H1 (cell line): ENCODE measurements around the gene OBSCN. TPM values are rescaled to one million over a fixed set of nuclear protein-coding genes. Genes with fewer than 3 reads are reported as not detected.

ENCODE experiments used
- CTCF ChIA-PET: fragments of 300-600 bp; sonication (Branson Sonifier 250); formaldehyde crosslinking; loops from one replicate; lab custom pipeline; 2021; ENCODE audit not compliant: partially characterized antibody; lab: Charles Lee
- POLR2A ChIA-PET: fragments of 300-600 bp; sonication (Branson Sonifier 250); formaldehyde crosslinking; loops from one replicate; lab custom pipeline; 2021; ENCODE audit warnings: inconsistent platforms; ENCODE audit not compliant: partially characterized antibody; lab: Charles Lee
- DNase-seq, 2 experiments: peaks; one replicate each; pipeline versions ENCODE4 v3.0.0 to v3.0.0-alpha.2; 2010 to 2022; ENCODE audit warnings: low spot score in 2 of 2, low read depth in 1 of 2, mixed read lengths in 1 of 2
- FAIRE-seq: peaks from 2 replicates; lab custom pipeline; 2011; peaks lifted over from hg19 to GRCh38; lab: Jason Lieb, UNC
- H2AFZ ChIP-seq: 2 replicates; pipeline ENCODE4 v1.8.1; 2012; ENCODE audit warnings: low read length, inconsistent platforms
- H2AK5ac ChIP-seq: 2 replicates; pipeline ENCODE4 v1.6.1; 2013; ENCODE audit warnings: low read depth, low read length
- H2BK120ac ChIP-seq: replicated peaks from 2 replicates; pipeline ENCODE3; 2013; ENCODE audit warnings: low read depth, low read length, inconsistent platforms
- H2BK12ac ChIP-seq: 2 replicates; pipeline ENCODE4 v1.6.1; 2013; ENCODE audit warnings: low read depth, low read length
- H2BK15ac ChIP-seq: 2 replicates; pipeline ENCODE4 v1.6.1; 2013; ENCODE audit warnings: low read length
- H2BK20ac ChIP-seq: 2 replicates; pipeline ENCODE4 v1.6.1; 2013; ENCODE audit warnings: low read length
- H2BK5ac ChIP-seq: 2 replicates; pipeline ENCODE4 v1.6.1; 2013; ENCODE audit warnings: low read depth, low read length
- H3K14ac ChIP-seq: 2 replicates; pipeline ENCODE4 v1.6.1; 2013; ENCODE audit warnings: inconsistent platforms; ENCODE audit not compliant: insufficient read length
- H3K18ac ChIP-seq: 2 replicates; pipeline ENCODE4 v1.6.1; 2013; ENCODE audit warnings: low read length; ENCODE audit errors: extremely low read depth
- H3K23ac ChIP-seq: 2 replicates; pipeline ENCODE4 v1.6.1; 2013; ENCODE audit warnings: inconsistent platforms; ENCODE audit not compliant: insufficient read length
- H3K23me2 ChIP-seq: 2 replicates; pipeline ENCODE4 v1.6.1; 2013; ENCODE audit warnings: low read depth, low read length
- H3K27ac ChIP-seq: 2 replicates; pipeline ENCODE4 v1.6.1; 2011; ENCODE audit warnings: low read depth, low read length, inconsistent platforms
- H3K27me3 ChIP-seq, 4 experiments: replicated peaks in 1 of 4; 1 replicate in 1 of 4; 2 replicates in 3 of 4; pipeline versions ENCODE4 v1.6.1 to v1.8.1; 2011 to 2013; ENCODE audit warnings: low read length in 3 of 4, mild to moderate bottlenecking in 3 of 4, inconsistent platforms in 2 of 4, mixed read lengths in 2 of 4, moderate library complexity in 1 of 4; ENCODE audit not compliant: control insufficient read depth in 3 of 4, insufficient read depth in 3 of 4; ENCODE audit errors: extremely low read depth in 1 of 4
- H3K36me3 ChIP-seq, 4 experiments: 2 replicates each; pipeline versions ENCODE4 v1.6.1 to v1.8.1; 2011 to 2013; ENCODE audit warnings: mild to moderate bottlenecking in 4 of 4, low read length in 3 of 4, moderate library complexity in 2 of 4, control low read depth in 1 of 4, inconsistent platforms in 1 of 4; ENCODE audit not compliant: insufficient read depth in 4 of 4, control insufficient read depth in 2 of 4
- H3K4ac ChIP-seq: replicated peaks from 2 replicates; pipeline ENCODE3; 2013; ENCODE audit warnings: low read length, low read depth, mixed read lengths, inconsistent platforms; ENCODE audit not compliant: insufficient read length
- H3K4me1 ChIP-seq, 4 experiments: replicated peaks in 1 of 4; 1 replicate in 1 of 4; 2 replicates in 3 of 4; pipeline versions ENCODE4 v1.6.1 to v1.8.1; 2011 to 2013; ENCODE audit warnings: low read length in 3 of 4, inconsistent platforms in 2 of 4, mixed read lengths in 1 of 4; ENCODE audit not compliant: insufficient read depth in 4 of 4, control insufficient read depth in 3 of 4
- H3K4me2 ChIP-seq, 2 experiments: 2 replicates each; pipeline versions ENCODE4 v1.6.1 to v1.8.1; 2011 to 2013; ENCODE audit warnings: low read depth in 2 of 2, low read length in 2 of 2, control low read depth in 1 of 2, inconsistent platforms in 1 of 2, mild to moderate bottlenecking in 1 of 2; ENCODE audit not compliant: insufficient read depth in 1 of 2
- H3K4me3 ChIP-seq, 4 experiments: fragments of 200-600, 300-600 bp in 1 of 4; sonication (generic), shearing (Covaris generic), sonication (Bioruptor Twin) in 1 of 4; 2 replicates each; pipeline versions ENCODE4 v1.5.1 to v1.8.1; 2011 to 2016; ENCODE audit warnings: low read length in 4 of 4, low read depth in 3 of 4, control low read depth in 2 of 4, inconsistent platforms in 2 of 4, mild to moderate bottlenecking in 2 of 4, mixed read lengths in 1 of 4, moderate library complexity in 1 of 4; ENCODE audit not compliant: insufficient read depth in 2 of 4; ENCODE audit errors: extremely low read depth in 1 of 4
- H3K56ac ChIP-seq: replicated peaks from 2 replicates; pipeline ENCODE3; 2013; ENCODE audit warnings: low read depth, mild to moderate bottlenecking, mixed read lengths, low read length, inconsistent platforms; ENCODE audit not compliant: insufficient read length
- H3K79me1 ChIP-seq: 2 replicates; pipeline ENCODE4 v1.6.1; 2013; ENCODE audit warnings: low read depth, low read length, control low read depth
- H3K79me2 ChIP-seq, 2 experiments: 2 replicates each; pipeline versions ENCODE4 v1.6.1 to v1.8.1; 2012 to 2013; ENCODE audit warnings: low read length in 2 of 2, mild to moderate bottlenecking in 2 of 2, inconsistent platforms in 1 of 2; ENCODE audit not compliant: insufficient read depth in 2 of 2, control insufficient read depth in 1 of 2
- H3K9ac ChIP-seq, 4 experiments: replicated peaks in 1 of 4; 1 replicate in 1 of 4; 2 replicates in 3 of 4; pipeline versions ENCODE4 v1.6.1 to v1.8.1; 2011 to 2013; ENCODE audit warnings: low read depth in 3 of 4, low read length in 3 of 4, control low read depth in 2 of 4, mild to moderate bottlenecking in 2 of 4, moderate library complexity in 2 of 4, inconsistent platforms in 1 of 4; ENCODE audit errors: extremely low read depth in 1 of 4
- H3K9me3 ChIP-seq, 2 experiments: 2 replicates each; pipeline versions ENCODE4 v1.6.1 to v1.8.1; 2012 to 2013; ENCODE audit warnings: mild to moderate bottlenecking in 2 of 2, moderate library complexity in 2 of 2, control low read depth in 1 of 2, inconsistent platforms in 1 of 2, low read depth in 1 of 2, low read length in 1 of 2, mixed read lengths in 1 of 2; ENCODE audit not compliant: insufficient read depth in 2 of 2
- H4K20me1 ChIP-seq, 2 experiments: replicated peaks in 1 of 2; 2 replicates each; pipeline versions ENCODE3 to v1.8.1; 2011 to 2013; ENCODE audit warnings: inconsistent platforms in 2 of 2, low read length in 2 of 2, mild to moderate bottlenecking in 1 of 2; ENCODE audit not compliant: insufficient read depth in 2 of 2, control insufficient read depth in 1 of 2
- H4K5ac ChIP-seq: 2 replicates; pipeline ENCODE4 v1.6.1; 2013; ENCODE audit warnings: low read length, low read depth, mixed read lengths, inconsistent platforms; ENCODE audit not compliant: insufficient read length
- H4K8ac ChIP-seq: 2 replicates; pipeline ENCODE4 v1.8.0; 2013; ENCODE audit warnings: mild to moderate bottlenecking, moderate library complexity, low read length, inconsistent platforms; ENCODE audit not compliant: insufficient read depth; ENCODE audit errors: extremely low read depth
- H4K91ac ChIP-seq: replicated peaks from 2 replicates; pipeline ENCODE3; 2013; ENCODE audit warnings: low read length, mixed read lengths, inconsistent platforms; ENCODE audit not compliant: insufficient read length
- RFX5 ChIP-seq: IDR thresholded peaks from 2 replicates; pipeline ENCODE4 v1.6.1; 2011; ENCODE audit warnings: low read depth, low read length, improper control_type of control experiment, borderline replicate concordance
- SAP30 ChIP-seq: fragments of 300-600 bp; sonication (generic); IDR thresholded peaks from 2 replicates; pipeline ENCODE4 v1.7.1; 2012; ENCODE audit warnings: low read length, moderate library complexity, mild to moderate bottlenecking, inconsistent platforms; ENCODE audit not compliant: insufficient read depth, insufficient replicate concordance
- SIX5 ChIP-seq: IDR thresholded peaks from 2 replicates; pipeline ENCODE4 v1.6.1; 2011; ENCODE audit warnings: mild to moderate bottlenecking, low read depth, low read length
- WGBS, 2 experiments: shearing (Covaris generic) in 1 of 2; methylation state at CpG; one replicate each; pipeline versions ENCODE4 v1.1.6 to v1.1.7; 2013 to 2015; ENCODE audit warnings: low lambda C conversion rate in 2 of 2, mixed read lengths in 2 of 2, inconsistent platforms in 1 of 2, low coverage in 1 of 2, missing lambda C conversion rate in 1 of 2; ENCODE audit not compliant: insufficient replicate concordance in 2 of 2, insufficient coverage in 1 of 2, insufficient read length in 1 of 2; ENCODE audit errors: extremely low coverage in 1 of 2, missing lambda C conversion rate in 1 of 2; 5-methylcytosine and 5-hydroxymethylcytosine counted together
- polyA plus RNA-seq, 7 experiments: library from polyadenylated mRNA; depleted of rRNA in 3 of 7; stranded (reverse) in 5 of 7; unstranded in 2 of 7; fragments of >200 nt in 5 of 7; fragments of 200-250 nt in 2 of 7; gene quantifications; 1 replicate in 5 of 7; 2 replicates in 1 of 7; 4 replicates in 1 of 7; pipeline versions ENCODE4 v1.2.1 to v1.2.3, GENCODE V29; 2011 to 2013; ENCODE audit warnings: missing spikeins in 2 of 7, mixed read lengths in 2 of 7
- total RNA-seq: library from RNA; stranded (reverse); fragmentation: NEBNext Ultra II Directional; extraction: Animal tissue kit (Norgen Biotek cat#: 25700); gene quantifications from 2 replicates; pipeline ENCODE4 v1.2.1, GENCODE V29; 2021

Gene OBSCN
- total and polyA plus RNA-seq, 2 of the 8 experiments (the other 6 are each of a cell fraction or from before 2014, with no cell fraction given), result 7.5 to 28.4 TPM

DNA sequence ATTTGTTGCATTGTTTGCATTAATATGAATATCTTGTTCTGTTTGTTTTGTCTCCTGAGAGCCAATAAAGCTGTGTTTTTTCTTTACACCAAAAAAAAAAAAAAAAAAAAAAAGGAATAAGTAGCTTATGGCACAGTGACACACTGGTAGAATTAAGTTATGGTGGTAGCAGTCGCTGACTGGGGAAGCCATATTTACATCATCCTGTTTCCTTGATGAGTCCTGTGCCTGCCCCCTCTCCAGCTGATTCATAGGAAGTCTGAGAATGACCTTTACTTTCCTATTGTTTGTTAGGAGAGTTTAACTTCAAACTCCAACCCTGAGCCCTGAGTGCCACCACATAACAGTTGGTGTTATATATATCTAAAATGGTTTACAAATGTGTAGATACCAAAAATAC is 62.2 kb downstream of the OBSCN start:
- Histone ChIP-seq H2BK15ac (no peak overlapping the region), H4K91ac (no peak overlapping the region), H3K4me2 (no peak overlapping the region), H2BK120ac (no peak overlapping the region), H3K27ac (no peak overlapping the region), H3K56ac (no peak overlapping the region), H4K5ac (no peak overlapping the region), H2AK5ac (no peak overlapping the region), H2BK20ac (no peak overlapping the region), H3K23me2 (no peaks in the 10 kb centered on the region), H3K4ac (no peak overlapping the region), H2BK12ac (no peak overlapping the region), H3K36me3 (no peaks in the 10 kb centered on the region), H3K79me2 (no peaks in the 10 kb centered on the region), H3K27me3 (peaks cover 0 to 5% (median 2%) of the 10 kb centered on the region in 4 experiments; a peak in 2 of 7 replicates), H2BK5ac (no peak overlapping the region), H4K20me1 (peaks cover 6 to 16% of the 10 kb centered on the region in 2 experiments), H2AFZ (no peak overlapping the region), H3K79me1 (no peaks in the 10 kb centered on the region), H3K9me3 (no peaks in the 10 kb centered on the region), H3K4me3 (no peak overlapping the region), H3K4me1 (no peaks in the 10 kb centered on the region), H3K14ac (no peak overlapping the region), H4K8ac (no peak overlapping the region), H3K23ac (no peak overlapping the region), H3K18ac (no peak overlapping the region), H3K9ac (no peak overlapping the region)
- TF ChIP-seq SAP30 (no peak), RFX5 (no peak), SIX5 (no peak)
- FAIRE-seq (no peak), DNase-seq (no peak)
- ChIA-PET POLR2A (no interaction called here), CTCF (interaction anchor here (0.6 to 2.3 kb wide), 3 partner anchors 10 to 317 kb away, joined by 3 to 5 read pairs (median 3); no protein-coding TSS in a partner anchor)
- 100% methylated on average over 1 of the region's 1 CpG; no CpG with 5 or more reads in 1 of the 2 experiments for WGBS, 2 experiments
